Karpas-422 (cell line): ENCODE measurements around the gene TES. TPM values are rescaled to one million over a fixed set of nuclear protein-coding genes. Genes with fewer than 3 reads are reported as not detected.
"Not testable (repeated sequence)": the region's sequence is repeated elsewhere in the genome, so short reads cannot be mapped to it uniquely, and the experiment has no call there.

Experiments
- DNase-seq: peaks from one replicate; pipeline ENCODE4 v3.0.0-alpha.2; 2015
- H2AFZ ChIP-seq: fragments of 200-600 bp; sonication (generic); 2 replicates; pipeline ENCODE4 v1.6.1; 2014; ENCODE audit warnings: antibody characterized with exemption, low read length, mixed read lengths
- H3K27ac ChIP-seq: fragments of 200-600 bp; sonication (generic); 2 replicates; pipeline ENCODE4 v1.5.1; 2014; ENCODE audit warnings: mild to moderate bottlenecking, low read length, moderate library complexity
- H3K27me3 ChIP-seq: fragments of 200-600 bp; sonication (generic); 2 replicates; pipeline ENCODE4 v1.6.1; 2014; ENCODE audit warnings: low read length, mixed read lengths
- H3K36me3 ChIP-seq: fragments of 200-600 bp; sonication (generic); 2 replicates; pipeline ENCODE4 v1.6.1; 2014; ENCODE audit warnings: low read length, mixed read lengths; ENCODE audit not compliant: insufficient read depth
- H3K4me1 ChIP-seq: fragments of 200-600 bp; sonication (generic); 2 replicates; pipeline ENCODE4 v1.6.1; 2014; ENCODE audit warnings: mild to moderate bottlenecking, low read length, mixed read lengths
- H3K4me2 ChIP-seq: fragments of 200-600 bp; sonication (generic); 2 replicates; pipeline ENCODE4 v1.6.1; 2014; ENCODE audit warnings: low read length, low read depth, mild to moderate bottlenecking; ENCODE audit not compliant: poor library complexity, severe bottlenecking
- H3K4me3 ChIP-seq: fragments of 200-600 bp; sonication (generic); 2 replicates; pipeline ENCODE4 v1.5.1; 2014; ENCODE audit warnings: mild to moderate bottlenecking, antibody characterized with exemption, low read length, mixed read lengths
- H3K79me2 ChIP-seq: fragments of 200-600 bp; sonication (generic); 2 replicates; pipeline ENCODE4 v1.6.1; 2014; ENCODE audit warnings: mild to moderate bottlenecking, low read length, mixed read lengths
- H3K9ac ChIP-seq: fragments of 200-600 bp; sonication (generic); 2 replicates; pipeline ENCODE4 v1.6.0; 2014; ENCODE audit warnings: low read length
- H3K9me2 ChIP-seq: fragments of 200-600 bp; sonication (generic), shearing (Covaris generic); replicated peaks from 2 replicates; pipeline ENCODE4 v1.6.0; 2014; ENCODE audit warnings: mild to moderate bottlenecking, low read length, moderate library complexity; ENCODE audit not compliant: insufficient read depth
- H3K9me3 ChIP-seq: fragments of 300-700, 200-600 bp; sonication (generic); 2 replicates; pipeline ENCODE4 v1.6.1; 2014; ENCODE audit warnings: low read length, mixed read lengths
- H4K20me1 ChIP-seq: fragments of 200-600 bp; sonication (generic); 2 replicates; pipeline ENCODE4 v1.6.1; 2014; ENCODE audit warnings: mild to moderate bottlenecking, antibody characterized with exemption, low read length, low read depth; ENCODE audit not compliant: insufficient read depth
- total RNA-seq: library from RNA; depleted of rRNA; stranded (reverse); fragments of >200 nt; shearing (Covaris generic); gene quantifications from 2 replicates; pipeline ENCODE4 v1.2.3, GENCODE V29; 2014; ENCODE audit warnings: low replicate concordance

Gene TES
- total RNA-seq, 1 experiment from 2014 or later = not detected

GRCh38 chr7:116169060-116169459 is 41.3 kb upstream of the TES start:
- Histone ChIP-seq H3K36me3 (no peaks in the 10 kb centered on the region), H3K27me3 (no peaks in the 10 kb centered on the region), H3K27ac (no peak overlapping the region), H3K9me3 (no peaks in the 10 kb centered on the region), H2AFZ (no peak overlapping the region), H3K4me2 (no peak overlapping the region), H3K4me1 (peaks cover 10% of the 10 kb centered on the region), H3K9ac (no peak overlapping the region), H4K20me1 (no peaks in the 10 kb centered on the region), H3K4me3 (no peak overlapping the region), H3K79me2 (no peaks in the 10 kb centered on the region), H3K9me2 (no peaks in the 10 kb centered on the region)
- DNase-seq = no peak

- Histone ChIP-seq H4K20me1 (no peaks in the 10 kb centered on the region), H3K9me2 (no peaks in the 10 kb centered on the region), H3K4me2 (no peak overlapping the region), H3K27me3 (no peaks in the 10 kb centered on the region), H3K9ac (no peak overlapping the region), H3K4me3 (no peak overlapping the region), H3K79me2 (no peaks in the 10 kb centered on the region), H3K4me1 (peaks cover 10% of the 10 kb centered on the region), H3K9me3 (no peaks in the 10 kb centered on the region), H3K27ac (no peak overlapping the region), H2AFZ (no peak overlapping the region), H3K36me3 (no peaks in the 10 kb centered on the region)
- DNase-seq = no peak
These were observed 40.2 kb upstream of the TES start for GRCh38 chr7:116170180-116170579.

GRCh38 chr7:116171094-116171493 is 39.2 kb upstream of the TES start:
- Histone ChIP-seq H2AFZ (no peak overlapping the region), H3K4me1 (peaks cover 1% of the 10 kb centered on the region), H3K9me3 (no peaks in the 10 kb centered on the region), H3K9ac (no peak overlapping the region), H3K9me2 (no peaks in the 10 kb centered on the region), H3K79me2 (no peaks in the 10 kb centered on the region), H3K36me3 (no peaks in the 10 kb centered on the region), H3K27me3 (no peaks in the 10 kb centered on the region), H3K27ac (no peak overlapping the region), H3K4me3 (no peak overlapping the region), H3K4me2 (no peak overlapping the region), H4K20me1 (no peaks in the 10 kb centered on the region)
- no peak for DNase-seq

GRCh38 chr7:116172353-116172752 is 38.0 kb upstream of the TES start:
- Histone ChIP-seq H3K9me2 (no peaks in the 10 kb centered on the region), H3K27me3 (no peaks in the 10 kb centered on the region), H3K4me1 (no peaks in the 10 kb centered on the region), H3K9me3 (no peaks in the 10 kb centered on the region), H3K36me3 (no peaks in the 10 kb centered on the region), H3K4me2 (no peak overlapping the region), H3K4me3 (no peak overlapping the region), H4K20me1 (no peaks in the 10 kb centered on the region), H3K79me2 (no peaks in the 10 kb centered on the region), H3K27ac (no peak overlapping the region), H3K9ac (no peak overlapping the region), H2AFZ (no peak overlapping the region)
- no peak for DNase-seq

GRCh38 chr7:116173051-116174028 is 37.0 kb upstream of the TES start:
- Histone ChIP-seq H3K4me3 (no peak overlapping the region), H4K20me1 (no peaks in the 10 kb centered on the region), H3K27me3 (no peaks in the 10 kb centered on the region), H3K27ac (no peak overlapping the region), H3K9me2 (no peaks in the 10 kb centered on the region), H3K9me3 (no peaks in the 10 kb centered on the region), H3K4me2 (no peak overlapping the region), H3K4me1 (no peaks in the 10 kb centered on the region), H2AFZ (no peak overlapping the region), H3K36me3 (no peaks in the 10 kb centered on the region), H3K79me2 (no peaks in the 10 kb centered on the region), H3K9ac (no peak overlapping the region)
- peak; percentile 74 for DNase-seq

GRCh38 chr7:116175095-116175494 is 35.2 kb upstream of the TES start:
- H3K4me1 ChIP-seq = not testable (repeated sequence)

GRCh38 chr7:116176226-116176625 is 34.1 kb upstream of the TES start:
- Histone ChIP-seq H2AFZ (no peak overlapping the region), H3K27ac (no peak overlapping the region), H3K9me3 (no peaks in the 10 kb centered on the region), H3K9ac (no peak overlapping the region), H3K36me3 (no peaks in the 10 kb centered on the region), H4K20me1 (no peaks in the 10 kb centered on the region), H3K79me2 (no peaks in the 10 kb centered on the region), H3K4me2 (no peak overlapping the region), H3K27me3 (no peaks in the 10 kb centered on the region), H3K9me2 (no peaks in the 10 kb centered on the region), H3K4me3 (no peak overlapping the region), H3K4me1 (no peaks in the 10 kb centered on the region)
- no peak for DNase-seq

More at GRCh38 chr7:116175095-116175494, 35.2 kb upstream of the TES start:
- not testable (repeated sequence) for H3K79me2 ChIP-seq, H2AFZ ChIP-seq, DNase-seq, H3K4me3 ChIP-seq, H3K36me3 ChIP-seq, H3K9ac ChIP-seq, H3K27ac ChIP-seq, H4K20me1 ChIP-seq, H3K9me2 ChIP-seq, H3K9me3 ChIP-seq, H3K27me3 ChIP-seq, H3K4me2 ChIP-seq

GRCh38 chr7:116177009-116177408 is 33.3 kb upstream of the TES start:
- Histone ChIP-seq H3K9me3 (no peaks in the 10 kb centered on the region), H4K20me1 (no peaks in the 10 kb centered on the region), H3K79me2 (no peaks in the 10 kb centered on the region), H2AFZ (no peak overlapping the region), H3K4me2 (no peak overlapping the region), H3K36me3 (no peaks in the 10 kb centered on the region), H3K4me1 (no peaks in the 10 kb centered on the region), H3K4me3 (no peak overlapping the region), H3K27me3 (no peaks in the 10 kb centered on the region), H3K27ac (no peak overlapping the region), H3K9ac (no peak overlapping the region), H3K9me2 (no peaks in the 10 kb centered on the region)
- no peak for DNase-seq
